HG03095 (cell line): ENCODE data around the gene PRKCA.
"Not testable (repeated sequence)": the region's sequence is repeated elsewhere in the genome, so short reads cannot be mapped to it uniquely, and the experiment has no call there.

Experiments
- ATAC-seq: cut with Tn5 transposase; IDR thresholded peaks from one replicate; pipeline ENCODE4 v1.9.1; 2021; ENCODE audit warnings: moderate library complexity; ENCODE audit not compliant: unreplicated experiment

PRKCA gene

DNA sequence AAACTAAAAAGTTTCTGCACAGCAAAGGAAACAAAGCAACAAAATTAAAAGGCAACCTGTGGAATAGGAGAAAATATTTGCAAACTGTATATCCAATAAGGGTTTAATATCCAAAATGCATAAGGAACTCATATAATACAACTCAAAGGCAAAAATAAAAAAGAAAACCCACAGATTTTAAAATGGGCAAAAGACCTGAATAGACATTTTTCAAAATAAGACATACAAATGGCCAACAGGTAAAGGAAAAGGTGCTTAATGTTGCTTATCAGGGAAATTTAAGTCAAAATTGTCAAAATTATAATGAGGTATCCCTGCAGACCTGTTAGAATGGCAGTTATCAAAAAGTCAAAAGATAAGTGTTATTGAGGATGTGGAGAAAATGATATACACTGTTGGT, 399.0 kb downstream of the PRKCA start:
- ATAC-seq: no peak

DNA sequence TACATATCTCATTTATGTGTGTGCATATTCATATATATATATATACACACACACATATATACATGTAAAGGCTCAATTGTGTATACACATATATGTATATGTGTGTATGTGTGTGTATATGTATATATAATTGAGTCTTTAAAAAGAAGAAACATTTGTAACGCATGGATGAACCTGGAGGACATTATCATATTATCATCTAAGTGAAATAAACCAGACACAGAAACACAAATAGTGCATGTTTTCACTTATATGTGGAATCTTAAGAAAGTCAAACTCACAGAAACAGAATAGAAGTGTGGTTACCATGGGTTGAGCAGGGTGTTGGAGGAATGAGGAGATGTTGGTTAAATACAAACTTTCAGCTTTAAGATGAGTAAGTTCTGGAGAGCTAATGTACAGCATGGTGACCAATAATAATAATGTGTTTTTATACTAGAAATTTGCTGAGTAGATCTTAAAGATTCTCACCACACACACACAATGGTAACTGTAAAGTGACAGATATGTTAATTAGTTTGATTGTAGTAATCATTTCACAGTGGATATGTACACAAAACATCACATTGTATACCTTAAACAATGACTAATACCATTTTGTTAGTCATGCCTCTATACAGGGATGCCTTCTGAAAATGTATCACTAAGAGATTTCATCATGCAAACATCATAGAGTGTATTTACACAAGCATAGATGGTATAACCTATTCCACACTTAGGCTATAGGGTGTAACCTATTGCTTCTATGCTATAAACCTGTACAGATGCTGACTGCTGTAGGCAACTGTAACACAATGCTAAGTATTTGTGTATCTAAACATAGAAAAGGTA, 399.9 kb downstream of the PRKCA start:
- no peak for ATAC-seq

DNA sequence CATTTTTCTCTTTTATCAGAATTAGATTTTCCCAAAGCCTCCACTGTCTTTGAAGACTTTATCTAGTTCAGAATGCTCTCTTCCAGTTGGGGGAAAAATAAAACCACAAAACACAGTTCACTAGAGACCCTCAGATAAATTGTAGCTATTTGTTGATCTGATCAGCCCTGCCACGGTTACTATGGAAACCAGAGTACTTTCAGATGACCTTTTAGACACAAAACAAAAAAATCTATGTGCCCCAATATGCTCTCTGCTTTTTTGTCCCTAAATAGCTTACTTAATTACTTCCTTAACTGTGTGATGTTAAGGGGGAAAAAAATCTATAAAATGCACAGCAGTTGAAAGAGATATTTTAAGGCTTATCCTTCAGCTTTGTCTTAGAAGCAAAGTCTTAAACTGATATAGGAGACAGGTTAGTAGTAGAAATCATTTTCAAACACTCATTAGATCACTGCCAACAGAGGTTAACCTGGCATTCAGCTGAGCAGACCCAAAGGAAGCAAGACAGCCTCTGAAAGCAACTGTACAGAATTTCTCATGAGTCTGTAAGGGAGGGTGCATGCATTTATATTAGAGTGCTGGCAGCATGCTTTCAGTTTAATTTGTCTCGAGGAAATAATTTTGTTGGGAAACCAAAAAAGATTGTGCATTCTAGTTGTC, 402.6 kb downstream of the PRKCA start:
- no peak for ATAC-seq

DNA sequence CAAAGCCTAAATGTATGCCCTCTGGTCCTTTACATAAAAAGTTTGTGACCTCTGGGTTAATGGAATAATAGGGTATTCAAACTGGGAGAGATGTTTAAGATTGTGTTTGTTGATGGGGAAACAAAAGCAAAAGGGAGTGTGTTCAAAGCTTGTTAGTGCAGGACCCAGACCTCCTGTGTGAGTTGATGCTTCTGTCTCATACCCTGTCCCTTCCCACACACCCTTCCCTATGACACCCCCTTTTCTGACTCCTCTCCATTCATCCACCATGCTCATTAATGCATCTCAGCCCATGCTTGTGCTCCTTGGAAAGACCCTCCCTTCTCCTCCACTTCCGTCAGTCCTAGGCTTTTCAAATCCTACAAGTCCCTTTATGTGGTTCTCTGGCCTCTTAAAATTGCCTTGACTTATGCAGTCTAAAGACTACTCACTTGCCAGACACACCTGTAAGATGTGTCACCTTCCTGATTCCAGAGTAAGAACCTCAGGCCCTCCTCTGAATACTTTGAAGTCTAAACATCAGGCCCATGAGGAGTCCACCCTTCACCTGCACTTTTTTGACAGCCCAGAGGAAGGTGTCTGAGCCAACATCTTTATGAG, 404.5 kb downstream of the PRKCA start:
- ATAC-seq: no peak

DNA sequence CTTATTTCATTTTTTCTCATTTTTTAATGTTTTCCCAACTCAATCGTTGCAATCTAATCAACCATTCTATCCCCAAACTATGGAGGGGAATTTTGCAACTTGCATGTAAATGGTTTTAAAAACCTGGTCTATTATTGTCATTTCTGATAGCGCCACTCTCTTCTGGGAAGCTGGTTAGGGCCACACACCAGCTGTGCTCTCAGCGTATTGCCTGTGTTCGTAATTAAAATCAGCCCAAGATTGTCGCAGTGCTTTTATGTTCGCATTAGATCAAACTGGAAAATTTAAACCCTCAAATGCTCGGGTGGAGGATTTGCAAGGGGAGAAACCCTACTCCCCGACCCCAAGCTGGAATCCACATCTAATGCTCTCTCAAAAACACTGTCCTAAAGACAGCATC, 409.0 kb downstream of the PRKCA start:
- ATAC-seq: no peak

DNA sequence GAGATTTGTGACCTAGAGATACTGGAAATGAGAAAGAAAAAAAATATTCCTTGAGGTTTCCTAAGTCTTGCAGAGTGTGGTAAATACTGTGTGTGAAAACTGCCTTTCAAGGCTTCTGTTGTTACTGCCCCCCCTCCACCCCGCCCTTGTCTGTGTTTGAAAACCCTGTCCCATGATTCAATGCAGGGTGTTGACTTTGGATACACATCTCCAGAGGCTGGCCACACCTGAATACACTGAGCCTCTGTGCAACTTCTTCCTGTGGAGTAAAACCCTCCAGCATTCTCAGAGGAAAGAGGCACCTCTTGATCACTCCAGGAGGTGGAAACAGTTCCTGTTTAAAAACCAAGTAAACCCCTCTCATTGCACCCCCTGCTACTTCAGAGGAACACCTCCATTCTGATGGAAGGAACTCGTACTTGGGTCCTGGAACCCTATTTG, 409.5 kb downstream of the PRKCA start:
- ATAC-seq: no peak

DNA sequence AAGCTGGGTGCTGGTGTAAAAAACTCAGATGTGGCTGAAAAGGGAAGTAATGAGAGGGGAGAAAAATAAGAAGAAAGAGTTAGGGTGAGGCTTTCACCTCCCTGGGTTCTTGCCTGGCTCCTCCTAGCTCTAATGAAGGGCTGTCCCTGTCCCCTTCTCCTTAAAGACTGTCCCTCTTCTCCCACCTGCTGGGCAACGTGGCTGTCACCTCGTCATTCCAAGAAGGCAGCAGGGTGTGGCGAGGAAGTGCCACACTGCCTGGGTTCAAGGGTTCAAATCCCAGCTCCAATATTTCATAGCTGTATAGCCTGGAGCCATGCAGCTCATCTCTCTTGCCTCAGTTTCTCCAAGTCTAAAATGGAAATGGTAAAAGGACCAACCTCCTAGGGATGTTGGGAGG, 410.0 kb downstream of the PRKCA start:
- no peak for ATAC-seq

DNA sequence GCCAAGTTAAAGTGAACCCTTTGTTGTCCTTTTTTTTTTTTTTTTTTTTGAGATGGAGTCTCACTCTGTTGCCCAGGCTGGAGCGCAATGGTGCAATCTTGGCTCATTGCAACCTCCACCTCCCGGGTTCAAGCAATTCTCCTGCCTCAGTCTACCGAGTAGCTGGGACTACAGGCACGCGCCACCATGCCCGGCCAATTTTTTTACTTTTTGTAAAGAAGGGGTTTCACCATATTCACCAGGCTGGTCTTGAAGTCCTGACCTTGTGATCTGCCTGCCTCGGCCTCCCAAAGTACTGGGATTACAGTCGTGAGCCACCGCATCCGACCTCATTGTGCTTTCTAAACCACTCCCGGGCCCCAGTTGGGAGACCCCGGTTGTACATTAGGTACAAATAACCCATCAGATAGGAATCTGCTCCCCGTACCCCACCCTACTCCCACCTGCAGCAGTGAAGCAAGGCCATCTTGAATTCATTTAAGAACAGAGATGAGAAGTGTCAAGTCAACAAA, 410.7 kb downstream of the PRKCA start:
- not testable (repeated sequence) for ATAC-seq

DNA sequence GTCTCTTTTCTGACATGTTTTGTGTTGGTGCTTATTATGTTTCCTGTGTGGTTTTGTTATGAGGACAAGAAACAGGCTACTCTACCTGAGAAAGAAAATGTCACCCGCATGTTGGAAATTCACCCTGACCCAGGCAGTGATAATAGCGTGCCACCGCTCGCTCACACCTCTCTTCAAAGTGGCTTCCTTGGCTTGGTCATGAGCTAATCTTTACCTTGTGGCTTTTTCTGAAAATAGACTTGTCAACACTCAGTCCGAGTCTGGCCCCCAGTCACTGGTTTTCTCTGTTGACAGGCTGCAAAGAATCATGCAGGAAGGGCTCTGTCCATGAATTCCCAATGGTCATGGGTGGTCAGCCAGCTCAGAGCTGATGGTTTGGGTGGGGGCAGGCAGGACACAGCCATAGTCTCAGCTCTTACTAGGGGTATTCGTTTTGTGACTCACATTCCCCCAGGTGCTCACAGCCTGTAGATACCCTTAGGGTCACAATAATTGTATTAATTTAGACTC, 411.2 kb downstream of the PRKCA start:
- ATAC-seq: peak; percentile 86

DNA sequence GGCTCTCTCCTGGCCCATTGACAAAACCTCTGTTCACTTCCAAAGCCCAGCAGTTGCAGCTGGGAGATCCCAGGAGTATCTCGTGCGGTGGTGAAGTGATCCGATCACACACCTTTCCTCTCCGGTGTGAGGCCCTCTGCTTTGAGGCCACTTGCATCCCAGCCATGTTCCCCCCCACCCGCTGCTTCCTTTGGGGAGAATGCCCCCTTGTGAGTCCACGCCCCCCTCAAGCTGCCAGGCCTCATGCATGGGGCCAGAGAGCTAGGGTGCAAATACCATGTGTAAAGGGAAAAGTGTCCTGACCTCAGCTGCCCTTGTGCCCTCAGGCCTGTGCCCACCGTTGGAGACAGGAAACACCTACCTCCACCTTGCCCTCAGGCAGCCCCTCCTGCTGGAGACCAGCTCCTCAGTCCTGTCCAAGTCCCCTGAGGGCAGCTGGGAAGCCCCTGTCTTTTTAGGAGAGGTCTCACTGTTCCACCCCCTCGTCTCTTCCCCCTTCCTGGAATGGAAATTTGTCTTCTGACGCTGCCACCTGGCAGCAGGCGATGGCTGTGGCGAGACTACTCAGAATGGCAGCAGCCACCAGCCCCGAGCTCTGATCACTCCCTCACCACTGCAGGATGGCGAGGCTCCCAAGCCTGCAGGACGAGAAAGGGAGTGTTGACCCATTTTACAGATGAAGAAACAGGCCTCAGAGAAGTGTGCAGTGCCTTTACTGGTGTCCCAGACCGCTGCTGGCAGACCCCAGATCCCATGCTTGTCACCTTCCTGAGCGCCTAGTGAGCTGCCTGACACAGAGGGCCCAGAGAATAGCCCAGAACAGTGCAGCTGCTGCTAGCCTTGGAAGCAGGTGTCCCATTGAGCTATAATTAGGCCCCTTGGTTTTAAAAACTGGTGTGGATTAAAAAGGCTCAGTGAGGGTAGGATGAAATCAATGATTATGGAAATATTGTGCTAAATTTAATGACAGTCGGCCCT, 411.9 kb downstream of the PRKCA start:
- no peak for ATAC-seq

DNA sequence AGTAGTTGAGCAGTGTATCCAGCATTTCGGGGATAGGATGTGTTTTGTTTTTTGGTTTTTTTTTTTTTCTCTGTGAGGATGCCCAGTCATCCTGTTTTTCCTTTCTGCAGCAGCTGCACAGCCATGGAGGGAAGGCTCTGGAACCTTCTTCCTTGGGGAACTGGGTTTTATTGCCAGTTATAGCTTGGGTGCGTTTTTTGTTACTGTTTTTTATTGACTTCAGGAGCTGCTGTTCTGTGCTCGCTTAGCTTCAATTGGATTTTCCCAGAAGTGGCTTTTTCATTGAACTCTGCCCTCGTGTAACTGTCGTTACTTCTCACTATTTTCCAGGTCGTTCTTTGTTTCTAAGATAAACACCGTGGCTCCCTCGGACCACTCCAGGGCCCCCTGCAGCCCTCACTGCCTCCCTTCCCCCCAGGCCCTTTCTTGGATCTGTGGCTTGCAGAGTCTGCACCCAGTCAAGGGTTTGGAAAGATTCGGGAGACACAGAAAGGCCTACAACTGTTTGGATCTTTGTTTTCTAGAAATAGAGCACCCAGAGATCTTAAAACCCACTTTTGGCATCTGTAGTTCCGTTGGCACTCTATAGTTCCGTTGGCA, 412.8 kb downstream of the PRKCA start:
- no peak for ATAC-seq

DNA sequence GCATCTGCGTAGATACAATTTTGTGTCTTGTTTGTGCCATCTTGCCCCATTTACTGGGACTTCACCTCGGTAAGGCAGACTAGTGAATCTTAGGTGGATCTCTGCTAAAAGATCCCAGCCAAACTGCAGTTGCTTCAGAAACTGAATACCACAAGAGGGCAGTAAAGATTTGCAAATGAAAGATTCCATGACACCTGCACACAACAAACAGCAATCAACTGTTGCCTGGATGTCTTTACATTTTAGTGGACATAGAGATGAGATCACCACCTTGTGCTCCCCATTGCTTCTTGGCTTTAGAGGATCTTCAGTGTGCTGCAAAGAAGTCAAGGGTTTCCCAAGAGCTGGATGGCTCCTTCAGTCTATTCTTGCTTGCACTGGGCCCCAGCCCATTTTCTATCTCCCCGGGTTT, 413.3 kb downstream of the PRKCA start:
- ATAC-seq: no peak

DNA sequence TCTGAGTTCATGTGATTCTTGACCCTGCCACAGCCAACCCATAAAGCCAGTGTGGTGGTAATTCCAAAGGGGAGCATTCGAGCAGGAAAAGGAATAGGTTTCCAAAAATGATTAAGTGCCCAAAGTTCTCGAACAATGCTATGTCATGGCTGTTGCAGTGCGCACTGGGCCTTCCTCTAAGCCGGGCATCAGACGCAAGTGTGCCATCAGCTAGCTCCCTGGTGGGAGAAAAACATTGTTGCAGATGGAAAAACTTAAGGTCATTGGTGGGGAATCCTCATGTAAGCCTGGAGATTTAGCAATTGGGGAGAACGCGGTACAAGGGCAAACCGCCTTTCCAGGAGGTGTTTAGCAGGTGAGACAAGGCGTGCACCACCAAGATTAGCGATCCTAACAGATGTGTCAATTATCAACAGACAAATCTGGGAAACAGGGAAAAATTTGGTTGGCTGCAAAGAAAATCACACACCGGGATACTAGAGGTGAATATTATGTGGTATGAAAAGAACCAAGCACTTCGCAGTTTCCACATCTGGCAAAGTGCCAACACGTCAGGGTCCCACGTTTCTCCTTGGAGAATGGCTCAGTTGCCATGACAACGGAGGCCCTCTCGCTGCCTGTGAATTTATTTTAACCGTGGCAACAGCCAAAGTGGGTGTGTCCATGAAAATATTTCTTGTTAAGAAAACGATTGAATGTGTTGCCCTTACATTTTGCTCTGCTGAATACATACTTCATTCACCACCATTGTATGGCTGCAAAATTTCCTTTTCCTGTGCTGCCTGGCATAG, 414.0 kb downstream of the PRKCA start:
- no peak for ATAC-seq

DNA sequence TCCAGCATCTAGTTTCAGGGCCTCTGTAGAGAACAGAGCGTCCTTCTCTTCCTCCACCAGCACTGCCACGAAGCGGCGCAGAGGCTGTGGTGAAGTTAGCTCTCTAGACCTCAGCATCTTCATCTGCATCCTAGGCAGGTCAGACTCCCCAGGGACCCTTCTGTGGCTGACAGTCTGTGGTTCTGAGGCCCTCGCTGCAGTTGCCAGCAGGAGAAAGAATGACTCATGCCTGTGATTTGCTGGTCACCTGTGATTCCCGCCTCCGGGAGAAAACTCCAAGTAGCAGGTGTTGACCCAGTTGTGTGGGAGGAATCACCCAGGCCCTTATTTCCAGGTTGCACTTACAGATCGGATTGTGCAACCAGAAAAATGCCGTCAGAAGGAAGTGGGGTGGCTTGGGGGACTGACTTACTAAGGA, 415.2 kb downstream of the PRKCA start:
- peak; percentile 52 for ATAC-seq

DNA sequence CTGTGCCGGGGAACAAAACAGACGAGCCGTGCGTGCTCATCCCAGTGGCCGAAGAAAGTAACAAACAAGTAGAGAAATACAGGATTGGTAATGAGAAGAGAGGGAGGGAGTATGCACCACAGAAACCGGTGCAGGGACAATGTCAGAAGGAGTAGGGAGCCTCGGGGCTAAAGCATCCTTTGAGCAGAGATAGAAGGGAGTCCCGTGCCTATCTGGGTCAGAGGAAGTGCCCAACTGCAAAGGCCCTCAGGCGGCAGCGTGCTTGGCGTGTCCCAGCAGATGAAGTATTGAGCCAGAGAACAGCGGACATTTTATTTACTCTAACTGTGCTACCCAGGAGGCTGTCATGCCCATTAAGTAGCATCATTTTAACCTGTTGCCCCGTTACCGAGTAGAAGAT, 417.6 kb downstream of the PRKCA start:
- ATAC-seq: no peak

DNA sequence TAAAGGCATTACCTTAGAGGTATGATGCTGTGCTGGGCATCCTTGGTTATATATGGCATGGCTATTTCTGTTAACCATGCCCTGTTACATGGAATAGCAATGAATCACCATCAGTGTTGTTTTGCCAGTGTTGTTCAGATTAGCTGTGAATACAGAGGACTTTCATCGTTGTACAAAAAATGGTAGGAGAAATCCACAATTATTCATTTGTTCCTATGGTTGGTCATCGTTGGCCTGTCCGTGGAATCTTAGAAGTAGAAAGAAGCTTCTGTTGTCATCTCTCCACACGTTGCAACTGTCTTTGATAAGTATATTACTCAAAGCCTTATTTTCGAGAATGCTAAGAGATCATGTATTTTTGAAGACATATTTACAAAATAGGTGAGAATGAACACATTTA, 418.2 kb downstream of the PRKCA start:
- ATAC-seq: no peak

DNA sequence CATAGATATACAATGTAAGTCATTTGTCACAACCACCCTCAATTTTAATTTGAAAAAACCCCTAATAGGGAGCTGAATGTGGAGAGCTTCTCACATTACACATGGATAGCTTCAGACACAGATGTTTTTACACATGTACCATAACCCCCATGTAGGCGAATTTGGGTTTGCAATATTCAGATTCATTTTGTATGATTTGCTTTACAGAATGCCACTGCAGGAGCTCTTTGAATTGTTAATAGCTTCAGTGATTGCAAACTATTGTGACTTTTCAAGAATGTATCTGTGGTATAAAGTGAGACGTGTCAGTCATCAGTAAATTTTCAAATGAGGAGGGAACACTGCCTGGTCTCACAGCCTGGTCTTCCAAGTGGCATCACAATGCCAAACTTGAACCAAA, 419.9 kb downstream of the PRKCA start:
- ATAC-seq: no peak

DNA sequence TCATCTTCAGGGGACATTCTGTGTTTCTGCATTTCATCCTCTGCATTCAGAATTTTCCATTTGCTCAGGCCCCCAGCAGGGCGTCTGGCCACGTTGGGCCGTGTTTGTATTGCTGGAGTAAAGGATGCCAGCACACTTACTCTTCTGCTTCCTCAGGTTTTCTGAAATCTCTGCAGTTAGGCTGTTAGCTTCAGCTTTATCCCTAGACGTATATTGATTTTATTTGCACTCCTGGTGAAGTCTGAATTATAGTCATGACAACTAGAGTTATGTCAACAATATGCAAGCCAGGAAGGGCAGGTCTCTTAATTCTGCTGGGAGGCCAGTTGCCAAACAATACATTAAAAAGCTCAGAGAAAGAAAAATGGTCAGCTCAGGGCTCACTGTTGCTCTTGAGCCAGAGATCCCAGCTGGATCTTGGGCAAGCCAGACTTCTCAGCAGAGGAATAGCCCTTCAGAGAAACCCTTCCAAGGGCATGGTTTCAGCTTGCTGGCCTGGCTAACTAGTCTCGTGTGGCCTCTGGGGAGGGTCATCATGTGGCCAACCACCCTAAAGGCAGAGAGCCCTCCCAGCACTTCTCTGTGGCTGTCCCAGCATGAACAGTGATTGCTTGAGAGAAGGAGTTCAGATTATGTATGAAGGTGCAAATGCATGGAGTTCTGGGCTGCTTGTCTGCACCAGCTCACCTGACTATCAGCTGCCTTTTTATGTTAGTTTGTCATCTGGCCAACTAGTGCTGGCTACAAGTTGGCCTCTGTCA, 422.3 kb downstream of the PRKCA start:
- no peak for ATAC-seq

DNA sequence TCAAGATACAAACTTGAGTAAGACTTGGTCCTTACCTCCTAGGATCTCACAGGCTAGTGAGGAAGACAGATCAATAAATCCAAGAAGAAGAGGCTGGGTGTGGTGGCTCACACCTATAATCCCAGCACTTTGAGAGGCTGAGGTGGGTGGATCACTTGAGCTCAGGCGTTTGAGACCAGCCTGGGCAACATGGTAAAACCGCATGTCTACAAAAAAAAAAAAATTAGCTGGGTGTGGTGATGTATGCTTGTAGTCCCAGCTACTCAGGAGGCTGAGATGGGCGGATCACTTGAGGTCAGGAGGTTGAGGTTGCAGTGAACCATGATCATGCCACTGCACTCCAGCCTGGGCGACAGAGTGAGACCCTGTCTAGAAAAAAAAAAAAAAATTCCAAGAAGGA, 423.0 kb downstream of the PRKCA start:
- ATAC-seq: not testable (repeated sequence)
